ENCODE measurements around the gene CEPT1.

Gene CEPT1

GRCh38 chr1:111199329-111199728 is 59.3 kb downstream of the CEPT1 start:
- H3K4me1 ChIP-seq (ENCODE audit: insufficient read depth, low read length): peaks cover 100% of the 10 kb centered on the region
- peaks cover 93% of the 10 kb centered on the region for H3K79me2 ChIP-seq (ENCODE audit: insufficient read depth, low read length)
- H3K9ac ChIP-seq (ENCODE audit: low read depth, low read length): peak overlapping the region; percentile 73
- H3K9me3 ChIP-seq (ENCODE audit: insufficient read depth, low read length, severe bottlenecking): no peaks in the 10 kb centered on the region
- no peak overlapping the region for H2AFZ ChIP-seq (ENCODE audit: low read depth, low read length)
- DNase-seq (peak; percentile 52), ATAC-seq (ENCODE audit: insufficient read depth, low read depth) (no peak)
- no peaks in the 10 kb centered on the region for H3K27me3 ChIP-seq (ENCODE audit: insufficient read depth, low read length, poor library complexity)
- no peak for TF ChIP-seq EZH2 (IDR thresholded peaks at IDR 0.05; ENCODE audit: borderline replicate concordance, low read depth, low read length, severe bottlenecking)
- TF ChIP-seq CTCF (IDR thresholded peaks at IDR 0.05; ENCODE audit: borderline replicate concordance, extremely low read depth, low read length, poor library complexity, severe bottlenecking): no peak
- peak overlapping the region; percentile 89 for H3K27ac ChIP-seq (ENCODE audit: low read length)
- H4K20me1 ChIP-seq (ENCODE audit: insufficient read depth, low read length): peaks cover 21% of the 10 kb centered on the region
- H3K4me3 ChIP-seq (ENCODE audit: low read depth in 1 of 2, low read length in 2 of 2): peak overlapping the region; percentile 57 to 76; a peak in 3 of 4 replicates
- peak overlapping the region; percentile 75 for H3K4me2 ChIP-seq (ENCODE audit: insufficient read depth, low read length)
- H3K36me3 ChIP-seq (ENCODE audit: insufficient read depth, low read length): peaks cover 60% of the 10 kb centered on the region

GRCh38 chr1:111199881-111200801 is 60.1 kb downstream of the CEPT1 start, which contains the start of gene DENND2D:
Gene DENND2D (minus strand): TSS chr1:111200646. CDS start chr1:111200459, 187 bp downstream.
- no peak for TF ChIP-seq CTCF (IDR thresholded peaks at IDR 0.05; ENCODE audit: borderline replicate concordance, extremely low read depth, low read length, poor library complexity, severe bottlenecking)
- no peak for TF ChIP-seq EZH2 (IDR thresholded peaks at IDR 0.05; ENCODE audit: borderline replicate concordance, low read depth, low read length, severe bottlenecking)
- H2AFZ ChIP-seq (ENCODE audit: low read depth, low read length): no peak within 1 kb of the TSS
- DNase-seq (peak; percentile 84), ATAC-seq (ENCODE audit: insufficient read depth, low read depth) (peak; percentile 63)
- H3K27me3 ChIP-seq (ENCODE audit: insufficient read depth, low read length, poor library complexity): no peaks in the 10 kb centered on the region
- peak within 1 kb of the TSS; percentile 57 to 76; a peak in 3 of 4 replicates for H3K4me3 ChIP-seq (ENCODE audit: low read depth in 1 of 2, low read length in 2 of 2)
- peaks cover 52% of the 10 kb centered on the region for H3K36me3 ChIP-seq (ENCODE audit: insufficient read depth, low read length)
- peaks cover 85% of the 10 kb centered on the region for H3K79me2 ChIP-seq (ENCODE audit: insufficient read depth, low read length)
- H3K9me3 ChIP-seq (ENCODE audit: insufficient read depth, low read length, severe bottlenecking): no peaks in the 10 kb centered on the region
- peak within 1 kb of the TSS; percentile 73 for H3K9ac ChIP-seq (ENCODE audit: low read depth, low read length)
- H3K4me1 ChIP-seq (ENCODE audit: insufficient read depth, low read length): peaks cover 100% of the 10 kb centered on the region
- peak within 1 kb of the TSS; percentile 89 for H3K27ac ChIP-seq (ENCODE audit: low read length)
- peak within 1 kb of the TSS; percentile 75 for H3K4me2 ChIP-seq (ENCODE audit: insufficient read depth, low read length)
- H4K20me1 ChIP-seq (ENCODE audit: insufficient read depth, low read length): peaks cover 17% of the 10 kb centered on the region

GRCh38 chr1:111200802-111201161 is 60.8 kb downstream of the CEPT1 start:
- TF ChIP-seq EZH2 (IDR thresholded peaks at IDR 0.05; ENCODE audit: borderline replicate concordance, low read depth, low read length, severe bottlenecking) (no peak), CTCF (IDR thresholded peaks at IDR 0.05; ENCODE audit: borderline replicate concordance, extremely low read depth, low read length, poor library complexity, severe bottlenecking) (no peak)
- ATAC-seq (ENCODE audit: insufficient read depth, low read depth) (no peak), DNase-seq (no peak)
- Histone ChIP-seq H4K20me1 (ENCODE audit: insufficient read depth, low read length) (peaks cover 15% of the 10 kb centered on the region), H3K9ac (ENCODE audit: low read depth, low read length) (peak overlapping the region; percentile 73), H3K27me3 (ENCODE audit: insufficient read depth, low read length, poor library complexity) (no peaks in the 10 kb centered on the region), H3K27ac (ENCODE audit: low read length) (peak overlapping the region; percentile 89), H2AFZ (ENCODE audit: low read depth, low read length) (no peak overlapping the region), H3K4me1 (ENCODE audit: insufficient read depth, low read length) (peaks cover 100% of the 10 kb centered on the region), H3K79me2 (ENCODE audit: insufficient read depth, low read length) (peaks cover 79% of the 10 kb centered on the region), H3K4me2 (ENCODE audit: insufficient read depth, low read length) (peak overlapping the region; percentile 75), H3K36me3 (ENCODE audit: insufficient read depth, low read length) (peaks cover 45% of the 10 kb centered on the region), H3K4me3 (ENCODE audit: low read depth in 1 of 2, low read length in 2 of 2) (peak overlapping the region; percentile 57 to 76; a peak in 3 of 4 replicates), H3K9me3 (ENCODE audit: insufficient read depth, low read length, severe bottlenecking) (no peaks in the 10 kb centered on the region)
